ENCODE results near the gene ITGB4. TPM values are rescaled to one million over a fixed set of nuclear protein-coding genes. Genes with fewer than 3 reads are reported as not detected.

Gene ITGB4
- total RNA-seq, 4 donors from 2014 or later, result 196 to 323 (median 229) TPM

DNA sequence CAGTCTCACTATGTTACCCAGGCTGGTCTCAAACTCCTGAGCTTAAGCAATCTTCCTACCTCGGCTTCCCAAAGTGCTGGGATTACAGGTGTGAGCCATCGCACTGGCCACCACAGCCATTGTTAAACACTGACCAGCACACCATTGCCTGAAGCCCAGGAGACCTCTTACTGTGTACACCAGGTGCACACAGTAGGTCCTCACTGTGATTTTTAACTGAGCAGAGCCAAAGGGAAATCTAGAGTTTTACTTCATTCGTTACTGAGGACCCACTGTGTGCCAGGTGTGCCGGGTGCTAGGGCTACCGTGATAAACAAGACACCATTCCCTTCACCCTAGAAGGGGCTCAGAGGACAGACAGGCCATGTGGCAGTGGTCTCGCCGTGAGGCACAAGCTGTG, 4.2 kb downstream of the ITGB4 start:
- intact Hi-C loops (cut with DNase I; ENCODE audit: low total_unique reads) (no loop called here), in situ Hi-C loops (cut with MboI; ENCODE audit: low pct_ligation_motif_present in 1 of 4, low pct_unique_long_range_greater_than_20kb in 1 of 4, low sequenced_read_pairs in 3 of 4) (no loop called here)
- Histone ChIP-seq H3K36me3 (peaks cover 0 to 25% (median 0%) of the 10 kb centered on the region in 4 donors), H3K27ac (no peak overlapping the region), H3K4me3 (no peak overlapping the region), H3K4me1 (peaks cover 7 to 29% (median 24%) of the 10 kb centered on the region in 4 donors), H3K27me3 (peaks cover 19% of the 10 kb centered on the region), H3K9me3 (no peaks in the 10 kb centered on the region)
- WGBS, 2 donors (ENCODE audit: low coverage in 1 of 2), result 89% methylated on average over 7 of the region's 7 CpGs; no CpG with 5 or more reads in 1 of the 2 donors
- DNase-seq, result no peak
- TF ChIP-seq POLR2A (IDR thresholded peaks at IDR 0.05), result no peak
- no peak for TF ChIP-seq CTCF (IDR thresholded peaks at IDR 0.05)
- TF ChIP-seq POLR2AphosphoS5 (IDR thresholded peaks at IDR 0.05), result no peak
- no peak for TF ChIP-seq EP300 (IDR thresholded peaks at IDR 0.05; ENCODE audit: low read depth)

- TF ChIP-seq POLR2AphosphoS5 (IDR thresholded peaks at IDR 0.05) (no peak), EP300 (IDR thresholded peaks at IDR 0.05; ENCODE audit: low read depth) (no peak), CTCF (IDR thresholded peaks at IDR 0.05) (no peak), POLR2A (IDR thresholded peaks at IDR 0.05) (no peak)
- no peak overlapping the region for H3K27ac ChIP-seq
- 93% methylated on average over 14 of the region's 18 CpGs; no CpG with 5 or more reads in 1 of the 2 donors for WGBS, 2 donors (ENCODE audit: low coverage in 1 of 2)
- peaks cover under 1% of the 10 kb centered on the region for H3K27me3 ChIP-seq
- peaks cover 9 to 32% (median 31%) of the 10 kb centered on the region in 4 donors for H3K4me1 ChIP-seq
- no peak overlapping the region for H3K4me3 ChIP-seq
- intact Hi-C loops (cut with DNase I; ENCODE audit: low total_unique reads) (no loop called here), in situ Hi-C loops (cut with MboI; ENCODE audit: low pct_ligation_motif_present in 1 of 4, low pct_unique_long_range_greater_than_20kb in 1 of 4, low sequenced_read_pairs in 3 of 4) (no loop called here)
- no peak for DNase-seq
- H3K36me3 ChIP-seq, result peaks cover 0 to 25% (median 0%) of the 10 kb centered on the region in 4 donors
- no peaks in the 10 kb centered on the region for H3K9me3 ChIP-seq
Observed at GRCh38 chr17:75727391-75727790, 6.1 kb downstream of the ITGB4 start.

GRCh38 chr17:75729351-75729750, 8.1 kb downstream of the ITGB4 start:
- H3K4me3 ChIP-seq, result no peak overlapping the region
- 86% methylated on average over 7 of the region's 7 CpGs; no CpG with 5 or more reads in 1 of the 2 donors for WGBS, 2 donors (ENCODE audit: low coverage in 1 of 2)
- intact Hi-C loops (cut with DNase I; ENCODE audit: low total_unique reads), result no loop called here
- H3K27ac ChIP-seq, result no peak overlapping the region
- peaks cover 0 to 31% (median 0%) of the 10 kb centered on the region in 4 donors for H3K36me3 ChIP-seq
- no peaks in the 10 kb centered on the region for H3K27me3 ChIP-seq
- no peaks in the 10 kb centered on the region for H3K9me3 ChIP-seq
- DNase-seq, result no peak
- H3K4me1 ChIP-seq, result peaks cover 10 to 23% (median 20%) of the 10 kb centered on the region in 4 donors
- TF ChIP-seq EP300 (IDR thresholded peaks at IDR 0.05; ENCODE audit: low read depth), result no peak
- no peak for TF ChIP-seq CTCF (IDR thresholded peaks at IDR 0.05)
- TF ChIP-seq POLR2A (IDR thresholded peaks at IDR 0.05), result no peak
- TF ChIP-seq POLR2AphosphoS5 (IDR thresholded peaks at IDR 0.05), result no peak
- in situ Hi-C loops (cut with MboI; ENCODE audit: low pct_ligation_motif_present in 1 of 4, low pct_unique_long_range_greater_than_20kb in 1 of 4, low sequenced_read_pairs in 3 of 4), result no loop called here

DNA sequence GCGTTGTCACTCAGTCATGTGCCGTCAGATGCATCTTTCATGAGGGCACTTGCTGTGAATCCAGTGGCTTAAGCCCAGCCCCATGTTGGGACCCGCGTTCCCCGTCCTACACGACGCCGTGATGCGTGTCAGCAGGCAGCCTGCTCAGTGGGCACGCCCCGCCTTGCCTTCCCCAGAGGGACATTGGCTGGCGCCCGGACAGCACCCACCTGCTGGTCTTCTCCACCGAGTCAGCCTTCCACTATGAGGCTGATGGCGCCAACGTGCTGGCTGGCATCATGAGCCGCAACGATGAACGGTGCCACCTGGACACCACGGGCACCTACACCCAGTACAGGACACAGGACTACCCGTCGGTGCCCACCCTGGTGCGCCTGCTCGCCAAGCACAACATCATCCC, 8.8 kb downstream of the ITGB4 start:
- peaks cover 7 to 21% (median 15%) of the 10 kb centered on the region in 4 donors for H3K4me1 ChIP-seq
- no peak overlapping the region for H3K27ac ChIP-seq
- no peak for DNase-seq
- intact Hi-C loops (cut with DNase I; ENCODE audit: low total_unique reads) (no loop called here), in situ Hi-C loops (cut with MboI; ENCODE audit: low pct_ligation_motif_present in 1 of 4, low pct_unique_long_range_greater_than_20kb in 1 of 4, low sequenced_read_pairs in 3 of 4) (no loop called here)
- WGBS, 2 donors (ENCODE audit: low coverage in 1 of 2), result 80 to 89% methylated on average over 1 to 24 of the region's 24 CpGs
- TF ChIP-seq POLR2AphosphoS5 (IDR thresholded peaks at IDR 0.05), result no peak
- no peak for TF ChIP-seq POLR2A (IDR thresholded peaks at IDR 0.05)
- no peak for TF ChIP-seq EP300 (IDR thresholded peaks at IDR 0.05; ENCODE audit: low read depth)
- no peak for TF ChIP-seq CTCF (IDR thresholded peaks at IDR 0.05)
- peaks cover 0 to 24% (median 0%) of the 10 kb centered on the region in 4 donors for H3K36me3 ChIP-seq
- no peaks in the 10 kb centered on the region for H3K27me3 ChIP-seq
- no peak overlapping the region for H3K4me3 ChIP-seq
- H3K9me3 ChIP-seq, result no peaks in the 10 kb centered on the region

Data from transverse colon (tissue), 4 donors.